ENCODE measurements around the gene PRR7.

Gene PRR7

DNA sequence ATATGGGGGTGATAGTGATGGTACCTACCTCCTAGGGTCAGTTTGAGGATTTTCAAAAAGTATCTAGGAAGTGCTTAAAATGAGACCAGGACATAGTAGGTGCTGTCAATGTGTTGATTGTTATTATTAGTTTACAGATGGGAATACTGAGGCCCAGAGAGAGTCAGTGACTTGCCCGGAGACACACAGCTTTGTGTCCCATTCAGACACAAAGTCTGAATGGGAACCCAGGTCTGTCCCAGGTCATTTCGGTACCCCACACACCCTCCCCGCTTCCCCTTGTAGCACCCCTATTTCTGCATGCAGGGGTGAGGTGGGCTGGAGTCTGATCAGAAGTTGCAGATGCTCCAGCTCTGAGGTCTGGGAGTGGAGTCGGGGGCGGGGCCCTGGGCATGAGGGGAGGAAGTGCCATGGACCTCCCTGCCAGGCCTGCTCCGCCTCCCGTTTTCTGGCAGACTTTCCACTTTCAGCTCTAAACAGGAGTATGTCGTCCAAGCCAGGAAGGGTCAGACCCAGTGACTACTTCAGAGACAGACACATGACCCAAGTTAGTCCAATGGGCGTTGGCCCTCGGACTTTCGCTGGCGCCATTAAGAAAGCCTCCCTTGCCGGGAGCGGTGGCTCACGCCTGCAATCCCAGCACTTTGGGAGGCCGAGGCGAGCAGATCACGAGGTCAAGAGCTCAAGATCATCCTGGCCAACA is 30.1 kb downstream of the PRR7 start:
- TF ChIP-seq CTCF (IDR thresholded peaks at IDR 0.05; ENCODE audit: insufficient read depth, low read depth, low read length, missing control alignments), result no peak
- no peak overlapping the region for H3K4me3 ChIP-seq (ENCODE audit: low read length)
- no peak for DNase-seq (ENCODE audit: low read depth)

- no peak for TF ChIP-seq CTCF (IDR thresholded peaks at IDR 0.05; ENCODE audit: insufficient read depth, low read depth, low read length, missing control alignments)
- H3K4me3 ChIP-seq (ENCODE audit: low read length), result no peak overlapping the region
Measured at GRCh38 chr5:177477701-177478477, 31.3 kb downstream of the PRR7 start.

GRCh38 chr5:177478711-177479646 is 32.4 kb downstream of the PRR7 start:
- no peak overlapping the region for H3K4me3 ChIP-seq (ENCODE audit: low read length)
- DNase-seq (ENCODE audit: low read depth), result peak; percentile 67
- no peak for TF ChIP-seq CTCF (IDR thresholded peaks at IDR 0.05; ENCODE audit: insufficient read depth, low read depth, low read length, missing control alignments)

More at GRCh38 chr5:177477701-177478477, 31.3 kb downstream of the PRR7 start:
- no peak for DNase-seq (ENCODE audit: low read depth)

- no peak for TF ChIP-seq CTCF (IDR thresholded peaks at IDR 0.05; ENCODE audit: insufficient read depth, low read depth, low read length, missing control alignments)
- no peak for DNase-seq (ENCODE audit: low read depth)
Measured at GRCh38 chr5:177479774-177480173, 33.2 kb downstream of the PRR7 start.

GRCh38 chr5:177482359-177482795 is 35.8 kb downstream of the PRR7 start:
- no peak for TF ChIP-seq CTCF (IDR thresholded peaks at IDR 0.05; ENCODE audit: insufficient read depth, low read depth, low read length, missing control alignments)
- H3K4me3 ChIP-seq (ENCODE audit: low read length), result no peak overlapping the region
- no peak for DNase-seq (ENCODE audit: low read depth)

More at GRCh38 chr5:177479774-177480173, 33.2 kb downstream of the PRR7 start:
- no peak overlapping the region for H3K4me3 ChIP-seq (ENCODE audit: low read length)

GRCh38 chr5:177483042-177483441 is 36.4 kb downstream of the PRR7 start:
- H3K4me3 ChIP-seq (ENCODE audit: low read length), result no peak overlapping the region
- DNase-seq (ENCODE audit: low read depth), result no peak
- no peak for TF ChIP-seq CTCF (IDR thresholded peaks at IDR 0.05; ENCODE audit: insufficient read depth, low read depth, low read length, missing control alignments)

All from epithelial cell of esophagus (primary cell).